Measurements from ENCODE around the gene EPHA4.

DNA sequence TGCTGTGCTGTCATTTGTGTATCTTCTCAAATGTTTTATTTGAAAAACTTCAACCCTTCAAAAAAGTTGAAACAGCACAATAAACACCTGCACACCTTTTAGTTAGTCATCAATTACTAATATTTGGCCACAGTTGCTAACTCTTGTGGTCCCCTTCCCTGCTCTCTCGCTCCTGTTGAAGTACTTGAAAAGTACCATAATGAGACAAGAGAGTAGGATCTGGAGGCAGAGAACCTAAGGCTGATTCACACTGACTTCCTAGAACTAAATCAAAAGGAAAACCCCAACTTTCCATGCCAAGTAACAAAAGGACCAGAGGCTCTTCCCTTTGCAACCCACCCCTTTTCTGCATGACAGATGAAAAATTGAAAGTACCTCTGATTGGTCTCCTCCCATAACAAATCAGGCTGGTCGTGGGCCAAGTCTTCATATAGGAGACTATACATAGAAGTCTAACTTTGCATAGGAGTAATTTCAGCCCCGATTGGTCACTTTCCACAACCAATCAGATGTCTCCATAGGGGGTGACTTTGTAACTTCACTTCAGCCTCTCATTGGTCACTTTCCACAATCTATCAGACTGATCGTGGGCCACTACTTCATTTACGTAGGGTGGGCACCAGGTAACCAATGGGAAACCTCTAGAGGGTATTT lies 179.7 kb downstream of the EPHA4 start:
- TF ChIP-seq, protein P1, sequence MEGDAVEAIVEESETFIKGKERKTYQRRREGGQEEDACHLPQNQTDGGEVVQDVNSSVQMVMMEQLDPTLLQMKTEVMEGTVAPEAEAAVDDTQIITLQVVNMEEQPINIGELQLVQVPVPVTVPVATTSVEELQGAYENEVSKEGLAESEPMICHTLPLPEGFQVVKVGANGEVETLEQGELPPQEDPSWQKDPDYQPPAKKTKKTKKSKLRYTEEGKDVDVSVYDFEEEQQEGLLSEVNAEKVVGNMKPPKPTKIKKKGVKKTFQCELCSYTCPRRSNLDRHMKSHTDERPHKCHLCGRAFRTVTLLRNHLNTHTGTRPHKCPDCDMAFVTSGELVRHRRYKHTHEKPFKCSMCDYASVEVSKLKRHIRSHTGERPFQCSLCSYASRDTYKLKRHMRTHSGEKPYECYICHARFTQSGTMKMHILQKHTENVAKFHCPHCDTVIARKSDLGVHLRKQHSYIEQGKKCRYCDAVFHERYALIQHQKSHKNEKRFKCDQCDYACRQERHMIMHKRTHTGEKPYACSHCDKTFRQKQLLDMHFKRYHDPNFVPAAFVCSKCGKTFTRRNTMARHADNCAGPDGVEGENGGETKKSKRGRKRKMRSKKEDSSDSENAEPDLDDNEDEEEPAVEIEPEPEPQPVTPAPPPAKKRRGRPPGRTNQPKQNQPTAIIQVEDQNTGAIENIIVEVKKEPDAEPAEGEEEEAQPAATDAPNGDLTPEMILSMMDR (conservative IDR thresholded peaks at IDR 0.05; ENCODE audit: low read depth, low read length) = no peak
- no peak for TF ChIP-seq EZH2phosphoT487 (IDR thresholded peaks at IDR 0.05; ENCODE audit: borderline replicate concordance, low read length)
